Liver (tissue), 3 donors: ENCODE measurements around the gene ZNF43.
"Not testable (repeated sequence)": the region's sequence is repeated elsewhere in the genome, so short reads cannot be mapped to it uniquely, and the experiment has no call there.

Experiments used
- ATF3 ChIP-seq: IDR thresholded peaks from 2 replicates; pipeline ENCODE4 v1.6.1; 2016; ENCODE audit warnings: antibody characterized with exemption
- CTCF ChIP-seq: fragments of 150-350 bp; IDR thresholded peaks from 2 replicates; pipeline ENCODE4 v1.5.1; 2017; ENCODE audit warnings: improper control_type of control experiment, low read depth, low read length; ENCODE audit not compliant: missing input control
- FOXA1 ChIP-seq: IDR thresholded peaks from 2 replicates; pipeline ENCODE4 v1.6.1; 2016; ENCODE audit warnings: antibody characterized with exemption
- FOXA2 ChIP-seq: IDR thresholded peaks from 2 replicates; pipeline ENCODE4 v1.6.1; 2016; ENCODE audit warnings: antibody characterized with exemption
- JUND ChIP-seq, 2 donors: IDR thresholded peaks; 2 replicates each; pipeline ENCODE4 v1.6.1; 2016; ENCODE audit warnings: antibody characterized with exemption in 2 of 2
- MAX ChIP-seq: IDR thresholded peaks from 2 replicates; pipeline ENCODE4 v1.6.1; 2016; ENCODE audit warnings: antibody characterized with exemption
- RAD21 ChIP-seq, 2 donors: IDR thresholded peaks; 2 replicates each; pipeline ENCODE4 v1.6.1; 2016; ENCODE audit warnings: antibody characterized with exemption in 2 of 2, mild to moderate bottlenecking in 2 of 2
- REST ChIP-seq: IDR thresholded peaks from 2 replicates; pipeline ENCODE4 v1.6.1; 2016; ENCODE audit warnings: antibody characterized with exemption, mild to moderate bottlenecking
- SP1 ChIP-seq: IDR thresholded peaks from 2 replicates; pipeline ENCODE4 v1.6.1; 2018; ENCODE audit warnings: antibody characterized with exemption, mild to moderate bottlenecking
- TAF1 ChIP-seq: conservative IDR thresholded peaks from 2 replicates; pipeline ENCODE4 v1.6.1; 2016; ENCODE audit warnings: antibody characterized with exemption, mild to moderate bottlenecking
- YY1 ChIP-seq: IDR thresholded peaks from 2 replicates; pipeline ENCODE4 v1.6.1; 2016; ENCODE audit warnings: antibody characterized with exemption, mild to moderate bottlenecking
- donor health status: healthy.
- donor health status: healthy.

- TF ChIP-seq CTCF; MAX; SP1; TAF1; RAD21 (IDR thresholded peaks at IDR 0.05); JUND (IDR thresholded peaks at IDR 0.05); FOXA1; REST; ATF3; YY1; FOXA2: not testable (repeated sequence)
These were observed 27.5 kb downstream of the ZNF43 start for GRCh38 chr19:21808400-21809000.
